WTC11 (cell line): Measurements from ENCODE around the gene KSR1. TPM values are rescaled to one million over a fixed set of nuclear protein-coding genes. Genes with fewer than 3 reads are reported as not detected.
A peak's percentile ranks its signal among the peaks of the same experiment; 100 is the strongest.

Source experiments
- ATAC-seq: fragments of 200-7000 bp; cut with Tn5 transposase; 2 replicates; pipeline ENCODE4 v1.10.0; 2021; ENCODE audit warnings: mild to moderate bottlenecking, moderate library complexity
- CTCF ChIA-PET: fragments of 300-600 bp; sonication (Branson Sonifier 250); formaldehyde crosslinking; loops from one replicate; lab custom pipeline; 2021; ENCODE audit warnings: antibody characterized with exemption; lab: Charles Lee
- POLR2A ChIA-PET: fragments of 350-600 bp; sonication (Branson Sonifier 250); formaldehyde crosslinking; loops from one replicate; lab custom pipeline; 2021; ENCODE audit warnings: antibody characterized with exemption; lab: Charles Lee
- DNase-seq: peaks from one replicate; pipeline ENCODE4 v3.0.0; 2021; ENCODE audit warnings: low spot score
- H3K27ac Mint-ChIP-seq: 2 replicates; pipeline ENCODE4 v1.8.0; 2021; ENCODE audit warnings: mixed read lengths
- H3K27me3 Mint-ChIP-seq: 2 replicates; pipeline ENCODE4 v1.8.0; 2021; ENCODE audit warnings: low read depth, mild to moderate bottlenecking, moderate library complexity, mixed read lengths
- H3K36me3 Mint-ChIP-seq: 2 replicates; pipeline ENCODE4 v1.8.0; 2021; ENCODE audit warnings: mixed read lengths
- H3K4me1 Mint-ChIP-seq: 2 replicates; pipeline ENCODE4 v1.8.0; 2022; ENCODE audit warnings: mixed read lengths
- H3K4me3 Mint-ChIP-seq: 2 replicates; pipeline ENCODE4 v1.8.0; 2021; ENCODE audit warnings: mild to moderate bottlenecking, moderate library complexity, mixed read lengths
- H3K9me3 Mint-ChIP-seq: 2 replicates; pipeline ENCODE4 v1.8.0; 2021; ENCODE audit warnings: mixed read lengths
- ATF2 ChIP-seq: sonication (generic); formaldehyde crosslinking; IDR thresholded peaks from 2 replicates; pipeline ENCODE4 v1.8.1; 2022; ENCODE audit warnings: low read depth, missing genetic modification reagents, borderline replicate concordance
- CBFB ChIP-seq: sonication (generic); formaldehyde crosslinking; IDR thresholded peaks from 2 replicates; pipeline ENCODE4 v1.8.1; 2022; ENCODE audit warnings: mild to moderate bottlenecking, low read depth, missing genetic modification reagents
- CTCF ChIP-seq: fragments of 200-600 bp; IDR thresholded peaks from 2 replicates; pipeline ENCODE4 v1.8.0; 2022; ENCODE audit warnings: antibody characterized with exemption
- FOXJ3 ChIP-seq: sonication (generic); formaldehyde crosslinking; IDR thresholded peaks from 2 replicates; pipeline ENCODE4 v1.9.0; 2021; ENCODE audit warnings: missing genetic modification reagents, mild to moderate bottlenecking, borderline replicate concordance
- FOXK1 ChIP-seq: sonication (generic); formaldehyde crosslinking; IDR thresholded peaks from 2 replicates; pipeline ENCODE4 v1.8.0; 2022; ENCODE audit warnings: mild to moderate bottlenecking, moderate library complexity, missing genetic modification reagents
- GABPB1 ChIP-seq: sonication (generic); formaldehyde crosslinking; IDR thresholded peaks from 2 replicates; pipeline ENCODE4 v1.8.1; 2023; ENCODE audit warnings: mild to moderate bottlenecking, missing genetic modification reagents
- MXD4 ChIP-seq: fragments of 250-450 bp; sonication (Bioruptor Pico); IDR thresholded peaks from 2 replicates; pipeline ENCODE4 v1.8.0; 2021; ENCODE audit warnings: mild to moderate bottlenecking, moderate library complexity, borderline replicate concordance
- NFYB ChIP-seq: sonication (generic); formaldehyde crosslinking; conservative IDR thresholded peaks from 2 replicates; pipeline ENCODE4 v1.8.0; 2022; ENCODE audit warnings: low read depth, missing genetic modification reagents
- SOX15 ChIP-seq: fragments of 250-450 bp; sonication (Bioruptor Pico); IDR thresholded peaks from 2 replicates; pipeline ENCODE4 v1.9.0; 2021; ENCODE audit warnings: mild to moderate bottlenecking
- TEAD1 ChIP-seq: sonication (generic); formaldehyde crosslinking; IDR thresholded peaks from 2 replicates; pipeline ENCODE4 v1.8.0; 2022; ENCODE audit warnings: mild to moderate bottlenecking, missing genetic modification reagents
- USF1 ChIP-seq: sonication (generic); formaldehyde crosslinking; IDR thresholded peaks from 2 replicates; pipeline ENCODE4 v1.8.0; 2022; ENCODE audit warnings: mild to moderate bottlenecking, missing genetic modification reagents
- ZNF121 ChIP-seq: sonication (generic); formaldehyde crosslinking; IDR thresholded peaks from 2 replicates; pipeline ENCODE4 v1.8.0; 2023; ENCODE audit warnings: missing genetic modification reagents
- ZNF219 ChIP-seq: sonication (generic); formaldehyde crosslinking; IDR thresholded peaks from 2 replicates; pipeline ENCODE4 v1.8.0; 2023; ENCODE audit warnings: missing genetic modification reagents, mild to moderate bottlenecking, borderline replicate concordance
- ZNF232 ChIP-seq: sonication (generic); formaldehyde crosslinking; IDR thresholded peaks from 2 replicates; pipeline ENCODE4 v1.8.0; 2022; ENCODE audit warnings: mild to moderate bottlenecking, missing genetic modification reagents
- ZNF396 ChIP-seq: fragments of 250-450 bp; sonication (Bioruptor Pico); IDR thresholded peaks from 2 replicates; pipeline ENCODE4 v1.8.0; 2021; ENCODE audit warnings: mild to moderate bottlenecking, moderate library complexity, borderline replicate concordance
- ZNF425 ChIP-seq: fragments of 250-450 bp; sonication (Bioruptor Pico); conservative IDR thresholded peaks from 2 replicates; pipeline ENCODE4 v1.9.0; 2021; ENCODE audit warnings: mild to moderate bottlenecking
- ZNF671 ChIP-seq: fragments of 250-450 bp; sonication (Bioruptor Pico); IDR thresholded peaks from 2 replicates; pipeline ENCODE4 v1.8.0; 2021; ENCODE audit warnings: mild to moderate bottlenecking
- ZSCAN18 ChIP-seq: fragments of 250-450 bp; sonication (Bioruptor Pico); IDR thresholded peaks from 2 replicates; pipeline ENCODE4 v2.1.2; 2022; ENCODE audit warnings: mild to moderate bottlenecking, moderate library complexity
- total RNA-seq: library from RNA; stranded (reverse); gene quantifications from 3 replicates; pipeline ENCODE4 v1.2.3, GENCODE V29; 2021

The KSR1 gene
- total RNA-seq, 1 experiment from 2014 or later = 45.5 TPM

GRCh38 chr17:27555339-27555738, 99.1 kb downstream of the KSR1 start:
- H3K4me3 Mint-ChIP-seq = no peak overlapping the region
- ATAC-seq (no peak), DNase-seq (no peak)
- no peak overlapping the region for H3K27ac Mint-ChIP-seq
- H3K9me3 Mint-ChIP-seq = peaks cover 9% of the 10 kb centered on the region; the same call in 1 of the 2 replicates
- ChIA-PET POLR2A (no interaction called here), CTCF (no interaction called here)
- peaks cover 25% of the 10 kb centered on the region for H3K4me1 Mint-ChIP-seq
- no peaks in the 10 kb centered on the region for H3K27me3 Mint-ChIP-seq
- TF ChIP-seq ZNF232 (CRISPR knock-in tag) = no peak
- no peak for TF ChIP-seq TEAD1 (CRISPR knock-in tag)
- no peak for TF ChIP-seq ATF2 (CRISPR knock-in tag)
- TF ChIP-seq ZNF396 (CRISPR knock-in tag) = no peak
- no peak for TF ChIP-seq MXD4 (CRISPR knock-in tag)
- TF ChIP-seq USF1 (CRISPR knock-in tag) = no peak
- no peak for TF ChIP-seq CBFB (CRISPR knock-in tag)
- no peak for TF ChIP-seq NFYB (CRISPR knock-in tag)
- TF ChIP-seq FOXJ3 (CRISPR knock-in tag) = no peak
- no peak for TF ChIP-seq ZNF671 (CRISPR knock-in tag)
- peaks cover 20% of the 10 kb centered on the region for H3K36me3 Mint-ChIP-seq

GRCh38 chr17:27558341-27558740, 102.1 kb downstream of the KSR1 start:
- peaks cover 15% of the 10 kb centered on the region for H3K4me1 Mint-ChIP-seq
- H3K9me3 Mint-ChIP-seq = peaks cover 9% of the 10 kb centered on the region; the same call in 1 of the 2 replicates
- ATAC-seq (no peak), DNase-seq (no peak)
- ChIA-PET POLR2A (no interaction called here), CTCF (interaction anchor here (2.5 kb wide), 1 partner anchor 103 kb away, joined by 9 read pairs; the partner anchor contains the start of gene KSR1)
- H3K27me3 Mint-ChIP-seq = no peaks in the 10 kb centered on the region
- no peak overlapping the region; the same call in 1 of the 2 replicates for H3K27ac Mint-ChIP-seq
- H3K36me3 Mint-ChIP-seq = peaks cover 18% of the 10 kb centered on the region
- H3K4me3 Mint-ChIP-seq = no peak overlapping the region
- TF ChIP-seq ZNF425 (CRISPR knock-in tag) (no peak), ZNF121 (CRISPR knock-in tag) (no peak), ZSCAN18 (no peak)

GRCh38 chr17:27558842-27559505, 102.7 kb downstream of the KSR1 start:
- no peak overlapping the region for H3K4me3 Mint-ChIP-seq

More at GRCh38 chr17:27558842-27559505, 102.7 kb downstream of the KSR1 start:
- DNase-seq = no peak
- Mint-ChIP-seq H3K4me1 (peaks cover 15% of the 10 kb centered on the region), H3K27ac (peak overlapping the region; percentile 82), H3K9me3 (peaks cover 8% of the 10 kb centered on the region), H3K36me3 (peaks cover 14% of the 10 kb centered on the region)
- POLR2A ChIA-PET = no interaction called here
- CTCF ChIA-PET = interaction anchor here (1.1 to 2.5 kb wide), 4 partner anchors 10 to 103 kb away, joined by 3 to 10 read pairs (median 6); partner anchors contain the start of gene KSR1
- TF ChIP-seq FOXK1 (CRISPR knock-in tag) = no peak
- peak; percentile 45; the same call in 1 of the 2 replicates for TF ChIP-seq GABPB1 (CRISPR knock-in tag)
- TF ChIP-seq ZNF219 (CRISPR knock-in tag) = no peak
- TF ChIP-seq SOX15 (CRISPR knock-in tag) = no peak
- 0 out of 2 replicates have a peak, but pooled peaks have one; percentile 14 for TF ChIP-seq CTCF
- TF ChIP-seq, all 79 proteins: peak for 2
- H3K27me3 Mint-ChIP-seq = no peaks in the 10 kb centered on the region
- no peak for ATAC-seq
